Stimulated activated CD4-positive, alpha-beta T cell treated with anti-CD3 and anti-CD28 coated beads, Interleukin-2, amount 100 ng/mL, for 24 hours (primary cell): ENCODE results near the gene FGF19.
"Not testable (repeated sequence)": the region's sequence is repeated elsewhere in the genome, so short reads cannot be mapped to it uniquely, and the experiment has no call there.

Source experiments
- DNase-seq, 2 donors: peaks; one replicate each; pipeline ENCODE4 v3.0.0-alpha.2; 2020

FGF19 gene

GRCh38 chr11:69716891-69717747, 13.3 kb upstream of the FGF19 start:
- DNase-seq, result no peak

- DNase-seq, result no peak
Measured at GRCh38 chr11:69716099-69716498, 12.3 kb upstream of the FGF19 start.

- DNase-seq, result no peak
Measured at GRCh38 chr11:69715446-69715845, 11.6 kb upstream of the FGF19 start.

- DNase-seq, result no peak
Measured at GRCh38 chr11:69711822-69712801, 8.3 kb upstream of the FGF19 start.

- DNase-seq, result no peak
Measured at GRCh38 chr11:69708736-69709401, 5.0 kb upstream of the FGF19 start.

- no peak for DNase-seq
Measured at GRCh38 chr11:69707176-69707575, 3.4 kb upstream of the FGF19 start.

- DNase-seq, result no peak
Measured at GRCh38 chr11:69705901-69706787, 2.3 kb upstream of the FGF19 start.

GRCh38 chr11:69705351-69705811, 1.6 kb upstream of the FGF19 start:
- DNase-seq, result no peak

- DNase-seq, result peak in 1 of 2 donors; percentile 38
Measured at GRCh38 chr11:69704508-69705253, 859 bp upstream of the FGF19 start.

- no peak for DNase-seq
Measured at GRCh38 chr11:69703453-69703767, 412 bp downstream of the FGF19 start.

- no peak for DNase-seq
Measured at GRCh38 chr11:69702769-69703452, 911 bp downstream of the FGF19 start.

- DNase-seq, result no peak
Measured at GRCh38 chr11:69702239-69702691, 1.6 kb downstream of the FGF19 start.

GRCh38 chr11:69700278-69701140, 3.3 kb downstream of the FGF19 start:
- no peak for DNase-seq

GRCh38 chr11:69699213-69699612, 4.6 kb downstream of the FGF19 start:
- DNase-seq, result no peak

- no peak for DNase-seq
Measured at GRCh38 chr11:69698362-69698761, 5.5 kb downstream of the FGF19 start.

GRCh38 chr11:69697861-69698260, 6.0 kb downstream of the FGF19 start:
- DNase-seq, result no peak

GRCh38 chr11:69697469-69697843, 6.4 kb downstream of the FGF19 start:
- no peak for DNase-seq

- no peak for DNase-seq
Measured at GRCh38 chr11:69696749-69697468, 6.9 kb downstream of the FGF19 start.

- DNase-seq, result not testable (repeated sequence)
Measured at GRCh38 chr11:69695995-69696394, 7.8 kb downstream of the FGF19 start.
